GM18499 (cell line): ENCODE measurements around the gene CES2.
"Not testable (repeated sequence)": the region's sequence is repeated elsewhere in the genome, so short reads cannot be mapped to it uniquely, and the experiment has no call there.

ENCODE experiments used
- ATAC-seq: cut with Tn5 transposase; IDR thresholded peaks from one replicate; pipeline ENCODE4 v1.9.1; 2021; ENCODE audit warnings: moderate number of reproducible peaks; ENCODE audit not compliant: insufficient read depth, unreplicated experiment

Gene CES2

GRCh38 chr16:66974156-66974931 lies 39.0 kb downstream of the CES2 start:
- not testable (repeated sequence) for ATAC-seq

- ATAC-seq, result not testable (repeated sequence)
These were observed 39.6 kb downstream of the CES2 start for GRCh38 chr16:66974932-66975246.

DNA sequence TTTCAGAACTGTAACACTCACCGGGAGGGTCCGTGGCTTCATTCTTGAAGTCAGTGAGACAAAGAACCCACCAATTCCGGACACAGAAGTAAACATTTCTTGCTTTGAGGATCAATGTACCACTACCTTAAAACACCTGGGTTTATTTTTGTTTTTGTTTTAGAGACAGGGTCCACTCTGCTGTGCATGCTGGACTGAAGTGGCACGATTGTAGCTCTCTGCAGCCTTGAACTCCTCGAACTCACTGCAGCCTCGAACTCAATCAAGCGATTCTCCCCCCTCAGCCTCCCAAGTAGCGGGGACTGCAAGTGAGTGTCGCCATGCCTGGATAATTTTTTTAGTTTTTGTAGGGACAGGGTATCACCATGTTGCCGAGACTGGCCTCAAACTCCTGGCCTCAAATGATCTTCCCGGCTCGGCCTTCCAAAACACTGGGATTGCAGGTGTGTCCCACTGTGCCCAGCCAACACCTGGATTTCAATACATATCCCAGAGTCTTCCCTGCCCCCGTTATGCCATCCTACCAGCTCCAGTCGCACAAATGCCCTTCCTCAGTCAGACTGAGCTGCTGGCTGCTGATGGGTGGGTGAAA lies 40.1 kb downstream of the CES2 start:
- no peak for ATAC-seq

GRCh38 chr16:66976746-66977145 lies 41.4 kb downstream of the CES2 start:
- ATAC-seq, result no peak

GRCh38 chr16:66977341-66978113 lies 42.2 kb downstream of the CES2 start:
- ATAC-seq, result no peak

GRCh38 chr16:66979011-66979717 lies 43.8 kb downstream of the CES2 start:
- ATAC-seq, result no peak

DNA sequence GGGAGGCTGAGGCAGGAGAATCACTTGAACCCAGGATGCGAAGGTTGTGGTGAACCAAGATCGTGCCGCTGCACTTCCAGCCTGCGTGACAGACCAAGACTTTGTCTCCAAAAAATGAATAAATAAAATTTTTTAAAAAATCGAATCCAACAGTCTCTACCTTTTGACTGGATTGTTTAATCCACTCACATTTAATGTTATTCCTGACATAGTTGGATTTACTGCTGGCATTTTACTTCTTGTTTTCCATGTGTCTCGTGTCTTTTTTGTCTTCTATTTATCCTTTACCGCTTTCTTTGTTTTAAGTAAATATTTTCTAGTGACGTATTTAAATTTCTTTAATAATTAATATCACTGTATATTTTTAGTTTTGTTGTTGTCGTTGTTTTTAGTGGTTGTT lies 47.7 kb downstream of the CES2 start:
- no peak for ATAC-seq

DNA sequence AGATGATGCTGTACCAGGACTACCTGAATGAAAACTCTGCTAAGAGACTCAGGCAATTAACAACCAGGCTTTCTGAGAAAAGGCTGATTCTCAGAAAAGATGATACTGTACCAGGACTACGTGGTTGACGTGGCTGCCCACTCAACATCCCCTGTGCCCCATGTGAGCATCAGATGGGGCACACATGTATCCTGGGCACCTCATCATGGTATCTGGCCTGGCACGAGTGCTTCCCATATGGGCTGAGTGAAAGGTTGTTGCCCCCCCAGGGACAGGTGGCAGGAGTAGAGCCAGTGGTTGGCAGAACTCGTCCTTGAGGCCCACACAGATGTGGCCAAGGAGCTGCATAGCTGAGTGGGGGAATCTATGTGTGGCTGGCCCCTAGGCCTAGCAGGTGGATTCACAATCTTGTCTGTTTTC lies 49.6 kb downstream of the CES2 start:
- no peak for ATAC-seq

GRCh38 chr16:66986559-66986958 lies 51.2 kb downstream of the CES2 start:
- no peak for ATAC-seq

- ATAC-seq, result no peak
These were observed 53.0 kb downstream of the CES2 start, which contains the start of gene CES4A for GRCh38 chr16:66988197-66988788. Gene CES4A (plus strand): TSS chr16:66988589. CDS start chr16:66988773, 184 bp downstream.

DNA sequence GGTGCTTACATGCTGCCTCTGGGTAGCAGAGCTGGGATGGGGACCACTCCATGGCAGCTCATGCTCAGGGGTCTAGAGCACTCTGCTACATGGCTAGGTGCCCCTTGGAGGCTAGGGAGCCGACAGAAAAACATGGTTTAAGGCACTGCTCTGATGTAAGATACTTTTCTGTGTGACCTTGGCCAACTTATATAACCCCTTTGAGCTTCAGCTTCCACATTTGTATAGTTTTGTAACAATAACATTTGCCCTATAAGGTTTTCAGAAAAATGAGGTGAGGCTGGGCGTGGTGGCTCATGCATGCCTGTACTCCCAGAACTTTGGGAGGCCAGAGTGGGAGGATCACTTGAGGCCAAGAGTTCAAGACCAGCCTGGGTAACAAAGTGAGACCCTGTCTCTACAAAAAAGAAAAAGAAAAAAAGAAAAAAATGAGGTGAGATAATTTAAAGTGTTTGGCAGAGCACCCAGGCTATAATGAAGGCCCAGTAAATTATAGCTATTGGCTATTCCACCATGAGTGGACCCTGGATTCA lies 56.3 kb downstream of the CES2 start:
- ATAC-seq, result no peak

- ATAC-seq, result not testable (repeated sequence)
These were observed 58.2 kb downstream of the CES2 start for GRCh38 chr16:66993558-66993957.
